ENCODE results near the gene AHNAK2.

DNA sequence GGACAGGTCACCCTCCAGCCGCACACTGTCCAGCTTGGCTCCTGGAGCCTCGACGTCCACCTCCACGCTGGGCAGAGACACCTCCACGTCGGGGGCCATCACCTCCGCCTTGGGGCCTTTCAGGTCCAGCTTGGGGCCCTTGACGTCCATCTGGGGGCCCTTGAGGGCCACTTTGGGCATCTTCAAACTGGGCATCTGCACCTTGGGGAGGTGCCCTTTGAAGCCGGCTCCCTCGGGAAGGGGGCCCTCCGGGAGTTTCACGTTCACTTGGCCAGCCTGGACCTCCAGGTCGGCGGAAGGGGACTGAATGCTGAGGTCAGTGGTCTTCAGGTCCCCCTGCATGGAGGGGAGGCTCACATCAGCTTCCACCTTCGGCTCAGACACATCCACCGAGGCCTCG is 28.2 kb downstream of the AHNAK2 start:
- TF ChIP-seq TCF7L2 (IDR thresholded peaks at IDR 0.05; ENCODE audit: borderline replicate concordance, extremely low read depth, insufficient read depth, insufficient read length): no peak
- no peak for TF ChIP-seq EZH2phosphoT487 (IDR thresholded peaks at IDR 0.05; ENCODE audit: borderline replicate concordance)
- no peak for TF ChIP-seq ZNF274 (IDR thresholded peaks at IDR 0.05; ENCODE audit: low read depth, low read length)
- TF ChIP-seq SRF (IDR thresholded peaks at IDR 0.05; ENCODE audit: low read depth): no peak
- TF ChIP-seq, protein P1, sequence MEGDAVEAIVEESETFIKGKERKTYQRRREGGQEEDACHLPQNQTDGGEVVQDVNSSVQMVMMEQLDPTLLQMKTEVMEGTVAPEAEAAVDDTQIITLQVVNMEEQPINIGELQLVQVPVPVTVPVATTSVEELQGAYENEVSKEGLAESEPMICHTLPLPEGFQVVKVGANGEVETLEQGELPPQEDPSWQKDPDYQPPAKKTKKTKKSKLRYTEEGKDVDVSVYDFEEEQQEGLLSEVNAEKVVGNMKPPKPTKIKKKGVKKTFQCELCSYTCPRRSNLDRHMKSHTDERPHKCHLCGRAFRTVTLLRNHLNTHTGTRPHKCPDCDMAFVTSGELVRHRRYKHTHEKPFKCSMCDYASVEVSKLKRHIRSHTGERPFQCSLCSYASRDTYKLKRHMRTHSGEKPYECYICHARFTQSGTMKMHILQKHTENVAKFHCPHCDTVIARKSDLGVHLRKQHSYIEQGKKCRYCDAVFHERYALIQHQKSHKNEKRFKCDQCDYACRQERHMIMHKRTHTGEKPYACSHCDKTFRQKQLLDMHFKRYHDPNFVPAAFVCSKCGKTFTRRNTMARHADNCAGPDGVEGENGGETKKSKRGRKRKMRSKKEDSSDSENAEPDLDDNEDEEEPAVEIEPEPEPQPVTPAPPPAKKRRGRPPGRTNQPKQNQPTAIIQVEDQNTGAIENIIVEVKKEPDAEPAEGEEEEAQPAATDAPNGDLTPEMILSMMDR (IDR thresholded peaks at IDR 0.05 in 2 of 3, conservative IDR thresholded peaks at IDR 0.05 in 1 of 3; ENCODE audit: borderline replicate concordance in 1 of 3, insufficient read depth in 1 of 3, low read depth in 2 of 3, low read length in 2 of 3): no peak
- TF ChIP-seq, protein P2, sequence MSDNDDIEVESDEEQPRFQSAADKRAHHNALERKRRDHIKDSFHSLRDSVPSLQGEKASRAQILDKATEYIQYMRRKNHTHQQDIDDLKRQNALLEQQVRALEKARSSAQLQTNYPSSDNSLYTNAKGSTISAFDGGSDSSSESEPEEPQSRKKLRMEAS (IDR thresholded peaks at IDR 0.05): no peak
- no peak for TF ChIP-seq SP1 (IDR thresholded peaks at IDR 0.05; ENCODE audit: low read depth)
- no peak for TF ChIP-seq ZFX (IDR thresholded peaks at IDR 0.05)
- no peak for TF ChIP-seq ELF1 (IDR thresholded peaks at IDR 0.05; ENCODE audit: borderline replicate concordance, low read depth)
- TF ChIP-seq, protein P3, sequence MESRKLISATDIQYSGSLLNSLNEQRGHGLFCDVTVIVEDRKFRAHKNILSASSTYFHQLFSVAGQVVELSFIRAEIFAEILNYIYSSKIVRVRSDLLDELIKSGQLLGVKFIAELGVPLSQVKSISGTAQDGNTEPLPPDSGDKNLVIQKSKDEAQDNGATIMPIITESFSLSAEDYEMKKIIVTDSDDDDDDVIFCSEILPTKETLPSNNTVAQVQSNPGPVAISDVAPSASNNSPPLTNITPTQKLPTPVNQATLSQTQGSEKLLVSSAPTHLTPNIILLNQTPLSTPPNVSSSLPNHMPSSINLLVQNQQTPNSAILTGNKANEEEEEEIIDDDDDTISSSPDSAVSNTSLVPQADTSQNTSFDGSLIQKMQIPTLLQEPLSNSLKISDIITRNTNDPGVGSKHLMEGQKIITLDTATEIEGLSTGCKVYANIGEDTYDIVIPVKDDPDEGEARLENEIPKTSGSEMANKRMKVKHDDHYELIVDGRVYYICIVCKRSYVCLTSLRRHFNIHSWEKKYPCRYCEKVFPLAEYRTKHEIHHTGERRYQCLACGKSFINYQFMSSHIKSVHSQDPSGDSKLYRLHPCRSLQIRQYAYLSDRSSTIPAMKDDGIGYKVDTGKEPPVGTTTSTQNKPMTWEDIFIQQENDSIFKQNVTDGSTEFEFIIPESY (IDR thresholded peaks at IDR 0.05; ENCODE audit: extremely low read depth, insufficient replicate concordance, low read length): no peak
- no peak for TF ChIP-seq POLR2A (IDR thresholded peaks at IDR 0.05; ENCODE audit: borderline replicate concordance, extremely low read depth, insufficient read depth, insufficient read length)
- TF ChIP-seq RAD21 (IDR thresholded peaks at IDR 0.05; ENCODE audit: low read depth): no peak

Data from HCT116 (cell line).